ENCODE measurements around the gene THADA. TPM values are rescaled to one million over a fixed set of nuclear protein-coding genes. Genes with fewer than 3 reads are reported as not detected.

Gene THADA
- total RNA-seq, 2 experiments from 2014 or later = 34.5 to 35.2 TPM

GRCh38 chr2:43219383-43220228, 376.2 kb downstream of the THADA start:
- H3K9me3 Mint-ChIP-seq = no peaks in the 10 kb centered on the region
- H3K27me3 Mint-ChIP-seq = no peaks in the 10 kb centered on the region
- peaks cover 32% of the 10 kb centered on the region for H3K36me3 Mint-ChIP-seq
- DNase-seq = peak; percentile 78
- H3K27ac Mint-ChIP-seq = peak overlapping the region; percentile 90
- peaks cover 51% of the 10 kb centered on the region for H3K4me1 Mint-ChIP-seq
- H3K4me3 Mint-ChIP-seq = peak overlapping the region; percentile 81

DNA sequence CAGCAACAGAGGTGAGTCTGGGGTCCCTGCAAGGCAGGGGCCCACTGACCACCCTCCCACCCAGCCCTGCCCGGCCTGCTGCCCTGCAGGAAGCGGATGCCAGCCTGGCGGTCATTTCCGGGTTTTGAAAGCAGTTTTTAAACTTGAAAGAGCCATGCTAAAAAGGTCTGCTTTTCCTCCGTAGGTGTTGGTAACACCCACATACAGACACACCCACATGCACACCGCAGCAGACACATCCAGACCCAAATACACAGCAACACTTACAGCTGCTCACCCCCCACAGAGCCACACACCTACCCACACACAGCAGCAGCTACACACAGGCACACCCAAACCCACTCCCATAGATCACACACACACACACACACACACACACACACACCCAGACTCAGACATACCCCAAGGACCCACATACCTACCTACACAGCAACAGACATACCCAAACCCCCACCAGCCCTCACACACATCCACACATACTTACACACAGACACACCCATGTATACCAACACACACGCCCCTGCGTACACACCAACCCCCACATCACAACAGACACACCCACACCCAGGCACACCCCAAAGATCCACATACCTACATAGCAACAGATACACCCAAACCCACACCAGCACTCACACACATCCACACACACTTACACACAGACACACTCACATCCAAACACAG, 377.0 kb downstream of the THADA start:
- Mint-ChIP-seq H3K27ac (peak overlapping the region; percentile 90), H3K9me3 (no peaks in the 10 kb centered on the region), H3K4me3 (peak overlapping the region; percentile 81), H3K27me3 (no peaks in the 10 kb centered on the region), H3K36me3 (peaks cover 27% of the 10 kb centered on the region), H3K4me1 (peaks cover 48% of the 10 kb centered on the region)
- DNase-seq = peak; percentile 63

GRCh38 chr2:43218155-43218701, 377.6 kb downstream of the THADA start:
- H3K27me3 Mint-ChIP-seq = no peaks in the 10 kb centered on the region
- peak overlapping the region; percentile 42 for H3K4me3 Mint-ChIP-seq
- H3K36me3 Mint-ChIP-seq = peaks cover 21% of the 10 kb centered on the region
- no peak for DNase-seq
- H3K4me1 Mint-ChIP-seq = peaks cover 48% of the 10 kb centered on the region
- peak overlapping the region; percentile 79 for H3K27ac Mint-ChIP-seq
- H3K9me3 Mint-ChIP-seq = no peaks in the 10 kb centered on the region

- H3K9me3 Mint-ChIP-seq = no peaks in the 10 kb centered on the region
- H3K27me3 Mint-ChIP-seq = no peaks in the 10 kb centered on the region
- no peak for DNase-seq
- H3K4me3 Mint-ChIP-seq = peak overlapping the region; percentile 42
- H3K4me1 Mint-ChIP-seq = peaks cover 50% of the 10 kb centered on the region
- H3K36me3 Mint-ChIP-seq = peaks cover 16% of the 10 kb centered on the region
- peak overlapping the region; percentile 79 for H3K27ac Mint-ChIP-seq
Observed at GRCh38 chr2:43217228-43218154, 378.3 kb downstream of the THADA start.

- DNase-seq = no peak
- Mint-ChIP-seq H3K4me1 (peaks cover 45% of the 10 kb centered on the region), H3K27ac (no peak overlapping the region), H3K27me3 (no peaks in the 10 kb centered on the region), H3K36me3 (peaks cover 7% of the 10 kb centered on the region), H3K4me3 (no peak overlapping the region), H3K9me3 (no peaks in the 10 kb centered on the region)
Observed at GRCh38 chr2:43216629-43217028, 379.2 kb downstream of the THADA start.

GRCh38 chr2:43215673-43216255, 380.1 kb downstream of the THADA start:
- no peak for DNase-seq
- Mint-ChIP-seq H3K4me1 (peaks cover 40% of the 10 kb centered on the region), H3K27me3 (no peaks in the 10 kb centered on the region), H3K4me3 (no peak overlapping the region), H3K27ac (no peak overlapping the region), H3K36me3 (no peaks in the 10 kb centered on the region), H3K9me3 (no peaks in the 10 kb centered on the region)

DNA sequence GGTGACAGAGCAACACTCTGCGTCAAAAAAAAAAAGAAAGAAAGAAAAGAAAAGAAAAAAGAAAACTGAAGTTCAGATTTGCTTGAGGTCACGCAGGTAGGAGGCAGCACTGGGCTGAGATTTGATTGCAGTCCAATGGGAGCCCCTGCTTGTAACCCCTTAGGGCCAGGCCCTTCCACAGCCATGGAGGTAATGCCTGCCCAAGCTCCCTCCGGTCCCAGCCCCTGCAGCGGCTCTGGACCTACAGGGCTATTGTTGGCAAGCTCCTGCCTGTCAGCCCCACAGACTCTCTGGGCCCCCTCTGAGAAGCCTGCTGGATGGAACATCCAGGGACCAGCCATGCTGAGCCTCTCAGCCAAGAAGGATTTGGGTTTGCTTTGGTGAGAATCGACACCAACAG, 381.6 kb downstream of the THADA start:
- Mint-ChIP-seq H3K4me3 (no peak overlapping the region), H3K27ac (no peak overlapping the region), H3K9me3 (no peaks in the 10 kb centered on the region), H3K4me1 (peaks cover 35% of the 10 kb centered on the region), H3K27me3 (no peaks in the 10 kb centered on the region), H3K36me3 (no peaks in the 10 kb centered on the region)
- DNase-seq = no peak

DNA sequence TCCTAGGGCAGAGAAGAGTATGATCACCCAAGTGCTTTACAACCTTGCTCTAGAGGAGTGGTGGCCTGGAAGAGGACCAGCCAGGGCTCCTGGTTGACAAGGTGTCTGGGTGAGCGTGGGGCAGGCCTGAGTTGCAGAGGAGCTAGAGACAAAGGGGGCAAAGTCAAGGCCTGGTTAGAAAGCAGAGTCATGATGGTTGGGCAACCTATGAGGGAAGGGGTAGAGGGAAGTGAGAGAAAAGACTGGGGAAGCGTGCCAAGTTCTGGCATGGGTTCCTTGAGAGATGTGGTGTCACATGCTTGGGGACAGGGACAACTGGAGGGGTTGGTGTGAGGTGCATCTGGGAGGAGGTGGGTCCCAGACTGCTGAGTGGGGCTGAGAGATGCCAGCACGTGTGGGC, 382.9 kb downstream of the THADA start:
- H3K36me3 Mint-ChIP-seq = no peaks in the 10 kb centered on the region
- DNase-seq = no peak
- no peak overlapping the region for H3K27ac Mint-ChIP-seq
- no peaks in the 10 kb centered on the region for H3K9me3 Mint-ChIP-seq
- H3K27me3 Mint-ChIP-seq = no peaks in the 10 kb centered on the region
- no peak overlapping the region for H3K4me3 Mint-ChIP-seq
- H3K4me1 Mint-ChIP-seq = peaks cover 23% of the 10 kb centered on the region

DNA sequence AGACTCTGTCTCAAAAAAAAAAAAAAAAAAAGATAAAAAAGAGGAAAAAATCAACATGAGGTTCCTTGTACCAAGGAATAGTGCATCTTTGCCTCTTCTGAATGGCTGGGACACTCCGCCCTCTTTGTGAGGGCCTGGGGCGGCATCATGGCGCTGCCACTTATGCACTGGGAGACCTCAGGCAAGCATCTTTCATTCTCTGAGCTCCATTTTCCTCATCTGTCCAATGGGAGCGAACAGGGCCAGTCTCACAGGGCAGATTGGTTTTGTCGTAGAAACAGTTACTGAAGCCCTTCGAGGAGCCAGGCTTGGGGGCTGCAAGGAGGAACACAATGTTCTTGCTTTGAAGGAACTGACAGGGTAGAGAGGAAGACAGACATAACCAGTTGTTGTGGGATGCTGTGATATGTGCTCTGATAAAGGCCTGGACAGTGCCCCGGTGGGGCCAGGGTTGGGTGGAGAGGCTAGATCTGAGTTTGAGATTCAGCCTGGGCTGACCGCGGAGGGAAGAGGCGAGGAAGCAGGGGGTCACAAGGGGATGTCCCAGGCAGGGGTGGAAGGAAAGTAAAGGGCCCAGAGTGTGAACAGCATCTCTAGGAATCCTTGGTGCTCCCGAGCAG, 383.5 kb downstream of the THADA start:
- Mint-ChIP-seq H3K27me3 (no peaks in the 10 kb centered on the region), H3K27ac (no peak overlapping the region), H3K36me3 (no peaks in the 10 kb centered on the region), H3K4me3 (no peak overlapping the region), H3K9me3 (no peaks in the 10 kb centered on the region), H3K4me1 (peaks cover 19% of the 10 kb centered on the region)
- DNase-seq = no peak

GRCh38 chr2:43210467-43211303, 385.2 kb downstream of the THADA start:
- no peaks in the 10 kb centered on the region for H3K9me3 Mint-ChIP-seq
- no peak overlapping the region for H3K27ac Mint-ChIP-seq
- peak; percentile 38 for DNase-seq
- peaks cover 25% of the 10 kb centered on the region for H3K4me1 Mint-ChIP-seq
- no peaks in the 10 kb centered on the region for H3K36me3 Mint-ChIP-seq
- no peak overlapping the region for H3K4me3 Mint-ChIP-seq
- H3K27me3 Mint-ChIP-seq = no peaks in the 10 kb centered on the region

DNA sequence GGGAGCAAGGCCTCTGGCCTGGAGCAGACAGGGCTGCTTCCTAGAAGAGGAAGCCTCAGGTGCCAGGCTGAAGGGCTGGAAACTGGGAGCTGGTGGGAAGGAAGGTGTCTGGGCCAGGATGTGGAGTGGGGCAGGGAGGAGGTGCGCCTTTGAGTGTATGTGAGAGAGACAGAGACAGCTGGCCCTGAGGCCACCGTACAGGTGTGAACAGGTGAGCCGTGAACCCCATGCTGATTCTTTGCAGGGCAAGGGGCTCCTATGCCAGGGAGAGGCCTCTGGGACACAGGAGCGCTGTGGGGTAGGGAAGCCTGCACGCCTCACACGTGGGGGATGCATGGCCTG, 385.7 kb downstream of the THADA start:
- Mint-ChIP-seq H3K9me3 (no peaks in the 10 kb centered on the region), H3K4me1 (peaks cover 25% of the 10 kb centered on the region), H3K36me3 (no peaks in the 10 kb centered on the region), H3K4me3 (no peak overlapping the region), H3K27ac (no peak overlapping the region), H3K27me3 (no peaks in the 10 kb centered on the region)
- no peak for DNase-seq

DNA sequence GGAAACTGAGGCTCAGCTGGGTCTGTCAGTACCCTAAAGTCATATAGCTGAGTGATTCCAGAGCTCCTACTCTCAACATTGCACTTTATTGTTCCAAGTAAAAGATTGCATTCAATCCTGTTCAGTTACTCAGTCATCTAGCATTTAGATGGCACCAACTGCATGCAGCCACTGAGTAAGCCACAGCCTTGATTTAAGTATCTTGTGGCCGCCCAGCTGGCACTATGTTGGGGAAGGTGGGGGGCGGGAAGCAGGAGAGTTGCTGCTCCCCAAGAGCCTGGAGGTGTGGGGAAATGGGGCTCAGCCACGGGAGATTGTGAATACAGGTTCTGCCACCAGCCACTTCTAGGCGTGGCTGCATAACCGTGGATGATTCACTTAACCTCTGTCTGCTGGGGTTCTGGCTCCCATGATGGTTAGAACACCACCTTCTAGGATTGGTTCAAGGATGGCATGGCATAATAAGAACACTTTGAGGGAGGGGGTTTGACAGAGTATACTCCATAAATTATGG, 386.6 kb downstream of the THADA start:
- Mint-ChIP-seq H3K9me3 (no peaks in the 10 kb centered on the region), H3K27me3 (no peaks in the 10 kb centered on the region), H3K4me3 (no peak overlapping the region), H3K4me1 (peaks cover 25% of the 10 kb centered on the region), H3K36me3 (no peaks in the 10 kb centered on the region), H3K27ac (no peak overlapping the region)
- DNase-seq = no peak

- no peaks in the 10 kb centered on the region for H3K9me3 Mint-ChIP-seq
- H3K4me1 Mint-ChIP-seq = peaks cover 24% of the 10 kb centered on the region
- H3K27me3 Mint-ChIP-seq = no peaks in the 10 kb centered on the region
- H3K36me3 Mint-ChIP-seq = no peaks in the 10 kb centered on the region
- no peak overlapping the region for H3K4me3 Mint-ChIP-seq
- no peak for DNase-seq
- H3K27ac Mint-ChIP-seq = no peak overlapping the region
Observed at GRCh38 chr2:43207553-43208300, 388.1 kb downstream of the THADA start.

All from activated naive CD8-positive, alpha-beta T cell treated with anti-CD3 and anti-CD28 coated beads for 36 hours (primary cell).